WTC11 (cell line): ENCODE results near the gene DPYSL5. TPM values are rescaled to one million over a fixed set of nuclear protein-coding genes. Genes with fewer than 3 reads are reported as not detected.

ENCODE experiments used
- ATAC-seq: fragments of 200-7000 bp; cut with Tn5 transposase; 2 replicates; pipeline ENCODE4 v1.10.0; 2021; ENCODE audit warnings: mild to moderate bottlenecking, moderate library complexity
- CTCF ChIA-PET: fragments of 300-600 bp; sonication (Branson Sonifier 250); formaldehyde crosslinking; loops from one replicate; lab custom pipeline; 2021; ENCODE audit warnings: antibody characterized with exemption; lab: Charles Lee
- POLR2A ChIA-PET: fragments of 350-600 bp; sonication (Branson Sonifier 250); formaldehyde crosslinking; loops from one replicate; lab custom pipeline; 2021; ENCODE audit warnings: antibody characterized with exemption; lab: Charles Lee
- DNase-seq: peaks from one replicate; pipeline ENCODE4 v3.0.0; 2021; ENCODE audit warnings: low spot score
- H3K27ac Mint-ChIP-seq: 2 replicates; pipeline ENCODE4 v1.8.0; 2021; ENCODE audit warnings: mixed read lengths
- H3K27me3 Mint-ChIP-seq: 2 replicates; pipeline ENCODE4 v1.8.0; 2021; ENCODE audit warnings: low read depth, mild to moderate bottlenecking, moderate library complexity, mixed read lengths
- H3K36me3 Mint-ChIP-seq: 2 replicates; pipeline ENCODE4 v1.8.0; 2021; ENCODE audit warnings: mixed read lengths
- H3K4me1 Mint-ChIP-seq: 2 replicates; pipeline ENCODE4 v1.8.0; 2022; ENCODE audit warnings: mixed read lengths
- H3K4me3 Mint-ChIP-seq: 2 replicates; pipeline ENCODE4 v1.8.0; 2021; ENCODE audit warnings: mild to moderate bottlenecking, moderate library complexity, mixed read lengths
- H3K9me3 Mint-ChIP-seq: 2 replicates; pipeline ENCODE4 v1.8.0; 2021; ENCODE audit warnings: mixed read lengths
- ATF1 ChIP-seq: sonication (generic); formaldehyde crosslinking; IDR thresholded peaks from 2 replicates; pipeline ENCODE4 v1.8.1; 2023; ENCODE audit warnings: mild to moderate bottlenecking, moderate library complexity, missing genetic modification reagents
- ATF3 ChIP-seq: sonication (generic); formaldehyde crosslinking; conservative IDR thresholded peaks from 2 replicates; pipeline ENCODE4 v1.8.1; 2022; ENCODE audit warnings: mild to moderate bottlenecking, missing genetic modification reagents
- CDX4 ChIP-seq: fragments of 250-450 bp; sonication (Bioruptor Pico); IDR thresholded peaks from 2 replicates; pipeline ENCODE4 v1.9.0; 2021; ENCODE audit warnings: moderate library complexity, mild to moderate bottlenecking, inconsistent platforms, borderline replicate concordance
- CTCF ChIP-seq: fragments of 200-600 bp; IDR thresholded peaks from 2 replicates; pipeline ENCODE4 v1.8.0; 2022; ENCODE audit warnings: antibody characterized with exemption
- ERG ChIP-seq: fragments of 250-450 bp; sonication (Bioruptor Pico); IDR thresholded peaks from 2 replicates; pipeline ENCODE4 v1.8.0; 2021; ENCODE audit warnings: mild to moderate bottlenecking
- ESRRA ChIP-seq: sonication (generic); formaldehyde crosslinking; IDR thresholded peaks from 2 replicates; pipeline ENCODE4 v1.8.1; 2022; ENCODE audit warnings: mild to moderate bottlenecking, missing genetic modification reagents, borderline replicate concordance
- GABPB1 ChIP-seq: sonication (generic); formaldehyde crosslinking; IDR thresholded peaks from 2 replicates; pipeline ENCODE4 v1.8.1; 2023; ENCODE audit warnings: mild to moderate bottlenecking, missing genetic modification reagents
- MAX ChIP-seq: sonication (generic); formaldehyde crosslinking; IDR thresholded peaks from 2 replicates; pipeline ENCODE4 v1.8.0; 2022; ENCODE audit warnings: mild to moderate bottlenecking, missing genetic modification reagents
- SOX15 ChIP-seq: fragments of 250-450 bp; sonication (Bioruptor Pico); IDR thresholded peaks from 2 replicates; pipeline ENCODE4 v1.9.0; 2021; ENCODE audit warnings: mild to moderate bottlenecking
- ZNF138 ChIP-seq: sonication (generic); formaldehyde crosslinking; conservative IDR thresholded peaks from 2 replicates; pipeline ENCODE4 v1.8.1; 2022; ENCODE audit warnings: mild to moderate bottlenecking, moderate library complexity, missing genetic modification reagents
- ZNF219 ChIP-seq: sonication (generic); formaldehyde crosslinking; IDR thresholded peaks from 2 replicates; pipeline ENCODE4 v1.8.0; 2023; ENCODE audit warnings: missing genetic modification reagents, mild to moderate bottlenecking, borderline replicate concordance
- ZNF396 ChIP-seq: fragments of 250-450 bp; sonication (Bioruptor Pico); IDR thresholded peaks from 2 replicates; pipeline ENCODE4 v1.8.0; 2021; ENCODE audit warnings: mild to moderate bottlenecking, moderate library complexity, borderline replicate concordance
- total RNA-seq: library from RNA; stranded (reverse); gene quantifications from 3 replicates; pipeline ENCODE4 v1.2.3, GENCODE V29; 2021

DPYSL5 gene
- total RNA-seq, 1 experiment from 2014 or later, result 12.1 TPM

DNA sequence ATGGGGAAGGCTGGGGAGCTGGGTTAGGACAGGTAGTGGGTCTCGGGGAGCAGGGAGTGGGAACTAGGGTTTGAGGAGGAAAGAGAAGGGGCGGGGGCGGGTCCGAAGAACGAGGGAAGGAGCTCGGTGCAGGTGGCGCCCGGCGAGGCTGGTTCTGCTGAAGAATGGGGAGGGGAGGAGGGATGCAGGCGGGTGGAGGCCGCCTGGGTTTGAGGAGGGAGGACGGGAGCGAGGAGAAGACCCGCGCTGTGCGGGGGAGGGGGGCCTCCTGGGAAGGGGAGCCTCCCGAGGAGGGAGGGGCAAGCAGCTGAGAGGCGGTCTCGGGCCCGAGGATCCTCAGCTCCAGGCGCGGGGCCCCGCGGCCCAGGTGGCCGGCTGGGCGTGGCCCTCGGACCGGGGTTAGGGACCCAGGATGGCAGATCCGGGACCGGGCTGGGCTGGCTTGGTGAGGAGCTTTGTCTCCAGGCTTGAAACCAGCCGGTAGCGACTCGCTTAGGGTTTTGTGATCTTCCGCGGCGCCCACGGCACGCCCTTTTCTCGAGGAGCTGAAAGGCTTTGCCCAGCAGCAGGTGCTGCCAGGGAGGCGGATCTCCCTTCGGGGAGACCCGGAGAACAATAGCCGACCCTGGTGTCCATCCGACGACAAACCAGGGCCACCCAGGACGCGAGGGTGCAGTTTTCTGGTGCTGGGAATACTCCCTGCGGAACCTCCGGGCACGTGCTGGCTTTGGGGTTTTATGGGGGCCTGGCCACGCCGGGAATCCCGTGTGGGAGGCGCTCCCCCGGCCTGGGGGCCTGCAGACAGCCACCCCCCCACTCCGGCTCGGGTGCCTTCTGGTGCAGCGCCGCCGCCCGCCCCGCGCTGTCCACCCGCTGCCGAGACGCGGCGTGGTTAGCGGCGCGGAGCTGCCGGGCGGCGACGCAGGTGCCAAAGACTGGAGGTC is 1.4 kb downstream of the DPYSL5 start (continued):
- TF ChIP-seq ERG, result no peak
- TF ChIP-seq, all 79 proteins: peak for 5

DNA sequence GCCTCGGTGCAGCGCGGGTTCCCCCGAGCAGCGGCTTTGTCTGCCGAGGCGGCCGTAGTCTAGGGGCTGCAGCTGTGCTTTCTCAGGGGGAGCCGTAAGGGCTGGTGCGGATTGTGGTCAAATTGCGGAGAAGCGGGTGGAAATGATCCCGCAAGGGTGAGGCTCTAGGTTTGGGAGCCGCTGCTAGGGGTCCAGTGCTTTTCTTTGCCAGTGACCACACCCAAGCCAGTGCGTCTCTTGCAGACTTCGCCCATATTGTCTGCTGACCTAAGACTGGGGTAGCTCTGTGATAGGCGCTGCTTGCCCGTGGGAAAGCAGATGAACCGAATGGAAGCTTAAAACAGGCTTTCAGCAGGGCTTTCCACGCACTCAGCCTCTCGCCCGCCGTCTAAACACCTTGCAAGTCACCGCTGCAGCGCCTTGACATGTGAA is 2.1 kb downstream of the DPYSL5 start:
- H3K9me3 Mint-ChIP-seq, result no peaks in the 10 kb centered on the region
- no peak for ATAC-seq
- ChIA-PET CTCF (interaction anchor here (1.1 to 7.8 kb wide), 10 partner anchors 9 to 200 kb away, joined by 3 to 315 read pairs (median 33); no protein-coding TSS in a partner anchor), POLR2A (interaction anchor here (1.1 kb wide), 1 partner anchor 122 kb away, joined by 3 read pairs; no protein-coding TSS in a partner anchor)
- peaks cover 87% of the 10 kb centered on the region for H3K27me3 Mint-ChIP-seq
- TF ChIP-seq SOX15 (CRISPR knock-in tag) (no peak), GABPB1 (no peak), MAX (CRISPR knock-in tag) (no peak)
- H3K4me3 Mint-ChIP-seq, result peak overlapping the region; percentile 54
- DNase-seq, result peak; percentile 19
- H3K36me3 Mint-ChIP-seq, result no peaks in the 10 kb centered on the region
- H3K4me1 Mint-ChIP-seq, result peaks cover 9% of the 10 kb centered on the region
- H3K27ac Mint-ChIP-seq, result no peak overlapping the region

GRCh38 chr2:26850505-26850904 is 2.6 kb downstream of the DPYSL5 start:
- no peaks in the 10 kb centered on the region for H3K9me3 Mint-ChIP-seq

More at GRCh38 chr2:26850505-26850904, 2.6 kb downstream of the DPYSL5 start:
- Mint-ChIP-seq H3K27me3 (peaks cover 87% of the 10 kb centered on the region), H3K36me3 (no peaks in the 10 kb centered on the region), H3K27ac (no peak overlapping the region), H3K4me3 (peak overlapping the region; percentile 54), H3K4me1 (peaks cover 9% of the 10 kb centered on the region)
- CTCF ChIA-PET, result interaction anchor here (2.1 to 7.8 kb wide), 5 partner anchors 34 to 175 kb away, joined by 5 to 315 read pairs (median 89); no protein-coding TSS in a partner anchor
- DNase-seq (no peak), ATAC-seq (no peak)
- no peak for TF ChIP-seq ZNF396 (CRISPR knock-in tag)
- no peak for TF ChIP-seq ZNF138 (CRISPR knock-in tag)
- TF ChIP-seq ATF1 (CRISPR knock-in tag), result no peak
- TF ChIP-seq ZNF219, result no peak
- TF ChIP-seq CTCF, result no peak
- TF ChIP-seq ESRRA (CRISPR knock-in tag), result no peak
- TF ChIP-seq ATF3 (CRISPR knock-in tag), result no peak
- TF ChIP-seq CDX4 (CRISPR knock-in tag), result no peak
- POLR2A ChIA-PET, result no interaction called here
